IMR-90 (cell line): ENCODE measurements around the gene INPP5D. TPM values are rescaled to one million over a fixed set of nuclear protein-coding genes. Genes with fewer than 3 reads are reported as not detected.

Source experiments
- ATAC-seq: fragments of 200-7000 bp; cut with Tn5 transposase; 2 replicates; pipeline ENCODE4 v1.9.1; 2020; ENCODE audit warnings: low read depth, mild to moderate bottlenecking, moderate library complexity
- BruUV-seq: library from RNA; stranded (reverse); fragments of 400-500 nt; replicated peaks from 2 replicates; lab custom pipeline; 2021; lab: Mats Ljungman, UMichigan
- CTCF ChIA-PET: fragments of 300-600 bp; formaldehyde crosslinking; extraction: SDS; loops from one replicate; lab custom pipeline; 2021; ENCODE audit warnings: antibody characterized with exemption; lab: Yijun Ruan, JAX
- POLR2A ChIA-PET: fragments of 300-600 bp; sonication (Branson Sonifier 250); formaldehyde crosslinking; loops from one replicate; lab custom pipeline; 2022; ENCODE audit warnings: antibody characterized with exemption; ENCODE audit not compliant: unreplicated experiment; lab: Charles Lee
- DNase-seq: peaks from one replicate; pipeline ENCODE4 v3.0.0; 2013
- H2AFZ ChIP-seq: replicated peaks from 2 replicates; pipeline ENCODE3; 2013; ENCODE audit warnings: low read length, mild to moderate bottlenecking; ENCODE audit not compliant: poor library complexity
- H2AK5ac ChIP-seq: 2 replicates; pipeline ENCODE4 v1.6.1; 2013; ENCODE audit warnings: low read depth, low read length, inconsistent platforms
- H2AK9ac ChIP-seq: replicated peaks from 2 replicates; pipeline ENCODE3; 2013; ENCODE audit warnings: mild to moderate bottlenecking, low read depth, low read length, moderate library complexity; ENCODE audit not compliant: poor library complexity
- H2BK120ac ChIP-seq: 2 replicates; pipeline ENCODE4 v1.6.1; 2013; ENCODE audit warnings: low read depth, low read length, inconsistent platforms
- H2BK15ac ChIP-seq: 3 replicates; pipeline ENCODE4 v1.6.1; 2013; ENCODE audit warnings: low read depth, low read length, inconsistent platforms
- H2BK20ac ChIP-seq: 2 replicates; pipeline ENCODE4 v1.6.1; 2013; ENCODE audit warnings: low read depth, mild to moderate bottlenecking, inconsistent platforms, low read length, moderate library complexity
- H2BK5ac ChIP-seq: 2 replicates; pipeline ENCODE4 v1.6.1; 2013; ENCODE audit warnings: mild to moderate bottlenecking, low read depth, low read length, inconsistent platforms; ENCODE audit not compliant: poor library complexity, severe bottlenecking
- H3K14ac ChIP-seq: replicated peaks from 2 replicates; pipeline ENCODE4 v1.6.1; 2013; ENCODE audit warnings: low read depth, low read length, inconsistent platforms
- H3K18ac ChIP-seq: 2 replicates; pipeline ENCODE4 v1.6.1; 2013; ENCODE audit warnings: low read depth, low read length, control low read depth
- H3K23ac ChIP-seq: 2 replicates; pipeline ENCODE4 v1.6.1; 2013; ENCODE audit warnings: low read depth, low read length, inconsistent platforms
- H3K27ac ChIP-seq: 2 replicates; pipeline ENCODE4 v1.5.1; 2013; ENCODE audit warnings: mild to moderate bottlenecking, control low read depth, low read length; ENCODE audit not compliant: insufficient read depth
- H3K27me3 ChIP-seq: 2 replicates; pipeline ENCODE4 v1.6.1; 2013; ENCODE audit warnings: low read length; ENCODE audit not compliant: control insufficient read depth, insufficient read depth
- H3K36me3 ChIP-seq: 2 replicates; pipeline ENCODE4 v1.6.1; 2013; ENCODE audit warnings: low read length, mixed read lengths; ENCODE audit not compliant: control insufficient read depth, insufficient read depth
- H3K4ac ChIP-seq: 2 replicates; pipeline ENCODE4 v1.6.1; 2013; ENCODE audit warnings: low read depth, low read length, inconsistent platforms
- H3K4me1 ChIP-seq: 2 replicates; pipeline ENCODE4 v1.6.1; 2013; ENCODE audit warnings: low read length, mixed read lengths; ENCODE audit not compliant: control insufficient read depth, insufficient read depth
- H3K4me2 ChIP-seq: 2 replicates; pipeline ENCODE4 v1.6.1; 2013; ENCODE audit warnings: low read depth, mild to moderate bottlenecking, control low read depth, low read length, moderate library complexity
- H3K4me3 ChIP-seq: 2 replicates; pipeline ENCODE4 v1.5.1; 2013; ENCODE audit warnings: low read depth, mild to moderate bottlenecking, control low read depth, low read length, moderate library complexity; ENCODE audit not compliant: insufficient read depth
- H3K56ac ChIP-seq: 2 replicates; pipeline ENCODE4 v1.6.1; 2013; ENCODE audit warnings: low read length, inconsistent platforms; ENCODE audit not compliant: insufficient read depth; ENCODE audit errors: extremely low read depth
- H3K79me1 ChIP-seq, 2 experiments: 2 replicates each; pipeline ENCODE4 v1.6.1; 2013; ENCODE audit warnings: low read length in 2 of 2, inconsistent platforms in 1 of 2, low read depth in 1 of 2
- H3K9ac ChIP-seq: 2 replicates; pipeline ENCODE4 v1.6.1; 2013; ENCODE audit warnings: low read depth, low read length, control low read depth
- H3K9me1 ChIP-seq: 2 replicates; pipeline ENCODE4 v1.6.1; 2013; ENCODE audit warnings: low read length, inconsistent platforms; ENCODE audit not compliant: insufficient read depth
- H3K9me3 ChIP-seq: 2 replicates; pipeline ENCODE4 v1.6.1; 2013; ENCODE audit warnings: low read length; ENCODE audit not compliant: control insufficient read depth, insufficient read depth
- H4K20me1 ChIP-seq: 2 replicates; pipeline ENCODE4 v1.6.1; 2013; ENCODE audit warnings: low read length, inconsistent platforms; ENCODE audit not compliant: insufficient read depth
- H4K5ac ChIP-seq: 2 replicates; pipeline ENCODE4 v1.6.1; 2013; ENCODE audit warnings: mild to moderate bottlenecking, low read depth, low read length, control low read depth
- H4K8ac ChIP-seq, 2 experiments: 2 replicates each; pipeline ENCODE4 v1.6.1; 2013; ENCODE audit warnings: low read depth in 2 of 2, low read length in 2 of 2, control low read depth in 1 of 2, inconsistent platforms in 1 of 2
- H4K91ac ChIP-seq: 2 replicates; pipeline ENCODE4 v1.6.1; 2013; ENCODE audit warnings: low read depth, low read length, inconsistent platforms; ENCODE audit not compliant: insufficient read depth
- CHD1 ChIP-seq: IDR thresholded peaks from 2 replicates; pipeline ENCODE4 v1.6.1; 2012; ENCODE audit warnings: low read depth, low read length, improper control_type of control experiment
- RAD21 ChIP-seq: IDR thresholded peaks from 2 replicates; pipeline ENCODE4 v1.6.1; 2012; ENCODE audit warnings: low read length, improper control_type of control experiment
- WGBS, 2 experiments: methylation state at CpG; one replicate each; pipeline versions ENCODE4 v1.1.5 to v1.1.7; 2013; ENCODE audit warnings: missing lambda C conversion rate in 2 of 2; ENCODE audit not compliant: insufficient read length in 1 of 2; ENCODE audit errors: extremely low coverage in 2 of 2; 5-methylcytosine and 5-hydroxymethylcytosine counted together
- dilution Hi-C: fragments of 300-500 bp; cut with HindIII; formaldehyde crosslinking; loops from one replicate; pipeline ENCODE4 v1.14.3; 2018; ENCODE audit warnings: low sequenced_read_pairs; ENCODE audit not compliant: unreplicated experiment
- in situ Hi-C: fragments of 300-500 bp; cut with MboI; formaldehyde crosslinking; loops from 3 replicates; pipeline ENCODE4 v1.14.3; 2019; ENCODE audit warnings: low sequenced_read_pairs, inconsistent platforms, mixed read lengths
- intact Hi-C: fragments of 100-400 bp; cut with micrococcal nuclease; formaldehyde crosslinking; loops from 2 replicates; pipeline ENCODE4 v1.10.0; 2022
- polyA plus RNA-seq, 3 experiments: library from polyadenylated mRNA; depleted of rRNA; stranded (reverse); fragments of >200 nt; gene quantifications; 2 replicates each; pipeline ENCODE4 v1.2.3, GENCODE V29; 2012; ENCODE audit warnings: low replicate concordance in 1 of 3
- total RNA-seq: library from RNA; depleted of rRNA; stranded (reverse); fragments of >200 nt; gene quantifications from 2 replicates; pipeline ENCODE4 v1.2.3, GENCODE V29; 2012

The INPP5D gene
- total and polyA plus RNA-seq, 2 of the 4 experiments (the other 2 are of a cell fraction): 0.18 to 0.29 TPM

GRCh38 chr2:233065954-233066470 is 5.9 kb downstream of the INPP5D start:
- WGBS, 2 experiments: 83% methylated on average over 4 of the region's 9 CpGs; no CpG with 5 or more reads in 1 of the 2 experiments
- H3K4me2 ChIP-seq: no peak overlapping the region
- dilution Hi-C loops (no loop called here), intact Hi-C loops (no loop called here), in situ Hi-C loops (no loop called here)
- no peak overlapping the region for H3K56ac ChIP-seq
- H2BK20ac ChIP-seq: no peak overlapping the region
- no peak overlapping the region for H3K23ac ChIP-seq
- no peak overlapping the region for H4K8ac ChIP-seq
- no peak overlapping the region for H2AK5ac ChIP-seq
- no peak for ATAC-seq
- no peak for TF ChIP-seq RAD21
- no peak for TF ChIP-seq CHD1
- no peak for DNase-seq
- H4K5ac ChIP-seq: no peak overlapping the region
- no peaks in the 10 kb centered on the region for H4K20me1 ChIP-seq
- H3K14ac ChIP-seq: no peak overlapping the region
- H2BK15ac ChIP-seq: no peak overlapping the region
- H3K79me1 ChIP-seq: no peaks in the 10 kb centered on the region
- H3K27me3 ChIP-seq: peaks cover 4% of the 10 kb centered on the region
- H2AFZ ChIP-seq: no peak overlapping the region
- CTCF ChIA-PET: interaction anchor here (0.6 kb wide), 3 partner anchors 19 to 432 kb away, joined by 3 to 4 read pairs (median 3); no protein-coding TSS in a partner anchor
- H3K9me1 ChIP-seq: no peaks in the 10 kb centered on the region
- H3K36me3 ChIP-seq: no peaks in the 10 kb centered on the region
- no peak overlapping the region for H2BK5ac ChIP-seq
- H3K4me3 ChIP-seq: no peak overlapping the region
- no peaks in the 10 kb centered on the region for H3K9me3 ChIP-seq
- no peak overlapping the region for H2AK9ac ChIP-seq
- no peak overlapping the region for H2BK120ac ChIP-seq
- H3K4me1 ChIP-seq: peaks cover 4% of the 10 kb centered on the region; the same call in 1 of the 2 replicates
- POLR2A ChIA-PET: interaction anchor here (0.6 kb wide), 1 partner anchor 1867 kb away, joined by 3 read pairs; no protein-coding TSS in a partner anchor
- no peak overlapping the region for H3K27ac ChIP-seq
- no peak overlapping the region for H3K9ac ChIP-seq
- H3K18ac ChIP-seq: no peak overlapping the region
- no TSS peak for BruUV-seq
- H4K91ac ChIP-seq: no peak overlapping the region
- no peak overlapping the region for H3K4ac ChIP-seq
